Endodermal cell (in vitro differentiated cells): Measurements from ENCODE around the gene THUMPD1. TPM values are rescaled to one million over a fixed set of nuclear protein-coding genes. Genes with fewer than 3 reads are reported as not detected.

Experiments used
- DNase-seq: peaks from one replicate; pipeline ENCODE4 v3.0.0-alpha.2; 2017
- H3K27ac ChIP-seq: 2 replicates; pipeline ENCODE4 v1.5.1; 2013; ENCODE audit warnings: mild to moderate bottlenecking, low read depth, low read length, moderate library complexity
- H3K27me3 ChIP-seq: 2 replicates; pipeline ENCODE4 v1.6.1; 2013; ENCODE audit warnings: mild to moderate bottlenecking, low read length, moderate library complexity; ENCODE audit not compliant: insufficient read depth, control insufficient read depth, poor library complexity, severe bottlenecking
- H3K36me3 ChIP-seq: 2 replicates; pipeline ENCODE4 v1.7.0; 2013; ENCODE audit warnings: mild to moderate bottlenecking, low read length, moderate library complexity; ENCODE audit not compliant: control insufficient read depth, insufficient read depth
- H3K4me1 ChIP-seq: one replicate; pipeline ENCODE4 v1.7.0; 2013; ENCODE audit warnings: low read length; ENCODE audit not compliant: control insufficient read depth, insufficient read depth
- H3K4me3 ChIP-seq: 2 replicates; pipeline ENCODE4 v1.5.1; 2013; ENCODE audit warnings: mild to moderate bottlenecking, low read length, moderate library complexity
- H3K9ac ChIP-seq: 2 replicates; pipeline ENCODE4 v1.6.1; 2013; ENCODE audit warnings: mild to moderate bottlenecking, low read length, moderate library complexity; ENCODE audit not compliant: poor library complexity, severe bottlenecking; ENCODE audit errors: extremely low read depth
- H3K9me3 ChIP-seq: 2 replicates; pipeline ENCODE4 v1.6.1; 2013; ENCODE audit warnings: mild to moderate bottlenecking, low read length, moderate library complexity; ENCODE audit not compliant: control insufficient read depth
- H3K27ac Mint-ChIP-seq: 2 replicates; pipeline ENCODE4 v1.8.0; 2020; ENCODE audit warnings: mixed read lengths
- H3K27me3 Mint-ChIP-seq: 2 replicates; pipeline ENCODE4 v1.8.0; 2021; ENCODE audit warnings: mild to moderate bottlenecking, mixed read lengths; ENCODE audit not compliant: insufficient read depth
- H3K36me3 Mint-ChIP-seq: 2 replicates; pipeline ENCODE4 v1.8.0; 2020; ENCODE audit warnings: low read depth, mixed read lengths
- H3K4me1 Mint-ChIP-seq: 2 replicates; pipeline ENCODE4 v1.8.0; 2020; ENCODE audit warnings: mixed read lengths
- H3K4me3 Mint-ChIP-seq: 2 replicates; pipeline ENCODE4 v1.8.0; 2020; ENCODE audit warnings: mild to moderate bottlenecking, moderate library complexity, mixed read lengths
- H3K9me3 Mint-ChIP-seq: 2 replicates; pipeline ENCODE4 v1.8.0; 2020; ENCODE audit warnings: mild to moderate bottlenecking, mixed read lengths
- WGBS, 2 experiments: methylation state at CpG; one replicate each; pipeline versions ENCODE4 v1.1.5 to v1.1.7; 2013; ENCODE audit warnings: missing lambda C conversion rate in 2 of 2, mixed read lengths in 1 of 2; ENCODE audit not compliant: insufficient coverage in 1 of 2, insufficient read length in 1 of 2; 5-methylcytosine and 5-hydroxymethylcytosine counted together
- total RNA-seq, 2 donors: library from RNA; stranded (reverse); fragmentation: NEBNext Ultra II Directional in 1 of 2; extraction: Animal tissue kit (Norgen Biotek cat#: 25700) in 1 of 2; gene quantifications; 2 replicates in 1 of 2; 3 replicates in 1 of 2; pipeline ENCODE4 v1.2.1, GENCODE V29; 2021
- TF ChIP-seq, protein P1 (sequence below): fragments of 200-600 bp; sonication (generic); conservative IDR thresholded peaks from 2 replicates; pipeline ENCODE4 v1.5.0; 2021; ENCODE audit warnings: antibody characterized with exemption, mild to moderate bottlenecking

The THUMPD1 gene
- total RNA-seq, 2 donors from 2014 or later = 42.3 to 55.8 TPM

DNA sequence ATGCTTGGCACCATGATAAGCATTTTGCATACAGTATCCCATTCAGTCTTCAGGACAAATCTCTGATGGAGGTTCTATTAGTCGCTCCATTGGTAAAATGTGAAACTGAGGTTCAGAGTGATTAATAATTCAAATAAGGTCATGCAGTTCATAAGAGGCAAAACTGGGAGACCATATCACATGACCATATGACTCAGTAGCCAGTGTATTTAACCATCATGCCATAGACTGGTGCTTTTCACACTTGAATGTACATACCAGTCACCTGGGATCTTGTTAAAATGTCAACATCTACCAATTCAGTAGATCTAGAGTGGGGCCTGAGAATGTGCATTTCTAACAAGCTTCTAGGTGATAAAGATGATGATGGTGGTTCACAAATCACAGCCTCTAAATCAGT lies 26.5 kb upstream of the THUMPD1 start:
- WGBS, 2 experiments = 100% methylated on average over 1 of the region's 1 CpG
- Mint-ChIP-seq H3K4me3 (no peak overlapping the region), H3K27ac (no peak overlapping the region)

DNA sequence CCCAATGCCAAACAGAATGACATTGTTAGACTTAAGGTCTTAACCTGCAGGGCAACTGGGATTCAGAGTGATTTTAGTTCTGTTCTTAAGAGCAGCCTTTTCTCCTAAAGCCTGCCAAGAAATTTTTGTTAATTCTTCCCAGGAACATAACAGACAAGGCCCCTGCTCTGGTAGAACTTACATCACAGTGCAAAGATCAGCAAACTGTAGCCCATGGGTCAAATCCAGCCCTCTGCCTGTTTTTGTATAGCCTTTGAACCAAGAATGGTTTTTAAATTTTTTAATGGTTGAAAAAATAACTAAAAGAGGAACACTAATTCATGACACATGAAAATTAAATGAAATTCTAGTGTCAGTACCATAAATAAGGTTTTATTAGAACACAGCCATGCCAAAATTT lies 26.0 kb upstream of the THUMPD1 start:
- TF ChIP-seq, protein P1, sequence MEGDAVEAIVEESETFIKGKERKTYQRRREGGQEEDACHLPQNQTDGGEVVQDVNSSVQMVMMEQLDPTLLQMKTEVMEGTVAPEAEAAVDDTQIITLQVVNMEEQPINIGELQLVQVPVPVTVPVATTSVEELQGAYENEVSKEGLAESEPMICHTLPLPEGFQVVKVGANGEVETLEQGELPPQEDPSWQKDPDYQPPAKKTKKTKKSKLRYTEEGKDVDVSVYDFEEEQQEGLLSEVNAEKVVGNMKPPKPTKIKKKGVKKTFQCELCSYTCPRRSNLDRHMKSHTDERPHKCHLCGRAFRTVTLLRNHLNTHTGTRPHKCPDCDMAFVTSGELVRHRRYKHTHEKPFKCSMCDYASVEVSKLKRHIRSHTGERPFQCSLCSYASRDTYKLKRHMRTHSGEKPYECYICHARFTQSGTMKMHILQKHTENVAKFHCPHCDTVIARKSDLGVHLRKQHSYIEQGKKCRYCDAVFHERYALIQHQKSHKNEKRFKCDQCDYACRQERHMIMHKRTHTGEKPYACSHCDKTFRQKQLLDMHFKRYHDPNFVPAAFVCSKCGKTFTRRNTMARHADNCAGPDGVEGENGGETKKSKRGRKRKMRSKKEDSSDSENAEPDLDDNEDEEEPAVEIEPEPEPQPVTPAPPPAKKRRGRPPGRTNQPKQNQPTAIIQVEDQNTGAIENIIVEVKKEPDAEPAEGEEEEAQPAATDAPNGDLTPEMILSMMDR = no peak
- H3K36me3 Mint-ChIP-seq = no peaks in the 10 kb centered on the region
- H3K27me3 Mint-ChIP-seq = peaks cover 2% of the 10 kb centered on the region

More for the DNA sequence above, 26.5 kb upstream of the THUMPD1 start:
- TF ChIP-seq, protein P1 = no peak
- Histone ChIP-seq H3K9ac (no peak overlapping the region), H3K36me3 (no peaks in the 10 kb centered on the region), H3K27ac (no peak overlapping the region), H3K9me3 (peaks cover under 1% of the 10 kb centered on the region), H3K27me3 (peaks cover 7% of the 10 kb centered on the region), H3K4me3 (no peak overlapping the region), H3K4me1 (no peaks in the 10 kb centered on the region)
- Mint-ChIP-seq H3K36me3 (no peaks in the 10 kb centered on the region), H3K4me1 (peaks cover 4% of the 10 kb centered on the region), H3K9me3 (peaks cover 3% of the 10 kb centered on the region), H3K27me3 (peaks cover 2% of the 10 kb centered on the region)
- DNase-seq = no peak

DNA sequence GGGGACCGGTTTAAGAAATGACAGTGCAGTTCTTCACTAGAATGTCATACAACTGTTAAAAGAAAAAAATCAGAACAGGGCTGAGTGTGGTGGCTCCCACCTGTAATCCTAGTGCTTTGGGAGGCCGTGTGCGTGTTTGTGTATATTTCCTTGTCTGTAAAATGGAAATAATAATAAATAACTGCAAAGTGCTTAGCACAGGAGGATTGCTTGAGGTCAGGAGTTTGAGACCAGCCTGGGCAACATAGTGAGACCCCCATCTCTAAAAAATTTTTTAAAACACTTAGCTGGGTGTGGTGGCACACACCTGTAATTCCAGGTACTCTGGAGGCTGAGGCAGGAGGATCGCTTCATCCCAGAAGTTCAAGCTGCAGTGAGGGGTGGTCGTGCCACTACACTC lies 24.7 kb upstream of the THUMPD1 start:
- Histone ChIP-seq H3K27ac (no peak overlapping the region), H3K4me3 (no peak overlapping the region), H3K9ac (no peak overlapping the region), H3K9me3 (peaks cover 6% of the 10 kb centered on the region), H3K36me3 (no peaks in the 10 kb centered on the region), H3K4me1 (no peaks in the 10 kb centered on the region), H3K27me3 (peaks cover 7% of the 10 kb centered on the region)
- peaks cover 6% of the 10 kb centered on the region for H3K4me1 Mint-ChIP-seq
- WGBS, 2 experiments = 83 to 87% methylated on average over 3 to 5 of the region's 5 CpGs
- no peak for DNase-seq
- H3K27ac Mint-ChIP-seq = no peak overlapping the region
- TF ChIP-seq, protein P1 = no peak
- no peaks in the 10 kb centered on the region for H3K36me3 Mint-ChIP-seq
- H3K4me3 Mint-ChIP-seq = no peak overlapping the region
- H3K9me3 Mint-ChIP-seq = peaks cover 18% of the 10 kb centered on the region
- peaks cover 4% of the 10 kb centered on the region for H3K27me3 Mint-ChIP-seq

More for the DNA sequence above, 26.0 kb upstream of the THUMPD1 start:
- Histone ChIP-seq H3K27ac (no peak overlapping the region), H3K9me3 (peaks cover 6% of the 10 kb centered on the region), H3K4me3 (no peak overlapping the region), H3K36me3 (no peaks in the 10 kb centered on the region), H3K4me1 (no peaks in the 10 kb centered on the region), H3K9ac (no peak overlapping the region), H3K27me3 (peaks cover 7% of the 10 kb centered on the region)
- H3K9me3 Mint-ChIP-seq = peaks cover 6% of the 10 kb centered on the region
- H3K27ac Mint-ChIP-seq = no peak overlapping the region
- H3K4me3 Mint-ChIP-seq = no peak overlapping the region
- DNase-seq = no peak
- peaks cover 6% of the 10 kb centered on the region for H3K4me1 Mint-ChIP-seq
